HG03103 (cell line): ENCODE data around the gene LRRC4C.

Experiments
- ATAC-seq: cut with Tn5 transposase; IDR thresholded peaks from one replicate; pipeline ENCODE4 v1.9.1; 2021; ENCODE audit warnings: low read depth; ENCODE audit not compliant: unreplicated experiment

The LRRC4C gene

DNA sequence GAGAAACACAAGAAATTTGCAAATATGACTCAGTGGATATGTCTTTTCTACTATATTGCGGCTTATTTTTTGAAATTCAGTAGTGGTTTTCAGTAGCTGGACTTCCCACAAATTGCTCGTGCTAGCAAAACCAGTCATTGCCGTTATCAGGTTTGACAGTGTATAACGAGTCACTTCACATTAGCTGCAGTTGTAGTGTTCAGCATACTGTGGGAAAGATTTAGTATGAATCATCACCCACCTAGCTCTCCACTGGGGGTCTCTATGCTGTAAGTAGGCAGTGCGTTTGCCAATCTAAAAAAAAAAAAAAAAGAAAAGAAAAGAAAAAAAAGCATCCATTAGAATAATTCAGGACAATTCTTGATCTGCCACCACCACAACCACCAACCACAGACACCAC lies 1318.9 kb downstream of the LRRC4C start:
- ATAC-seq, result no peak

- no peak for ATAC-seq
Observed at GRCh38 chr11:40139536-40139935, 1319.9 kb downstream of the LRRC4C start.

- no peak for ATAC-seq
Observed at GRCh38 chr11:40139066-40139465, 1320.4 kb downstream of the LRRC4C start.

DNA sequence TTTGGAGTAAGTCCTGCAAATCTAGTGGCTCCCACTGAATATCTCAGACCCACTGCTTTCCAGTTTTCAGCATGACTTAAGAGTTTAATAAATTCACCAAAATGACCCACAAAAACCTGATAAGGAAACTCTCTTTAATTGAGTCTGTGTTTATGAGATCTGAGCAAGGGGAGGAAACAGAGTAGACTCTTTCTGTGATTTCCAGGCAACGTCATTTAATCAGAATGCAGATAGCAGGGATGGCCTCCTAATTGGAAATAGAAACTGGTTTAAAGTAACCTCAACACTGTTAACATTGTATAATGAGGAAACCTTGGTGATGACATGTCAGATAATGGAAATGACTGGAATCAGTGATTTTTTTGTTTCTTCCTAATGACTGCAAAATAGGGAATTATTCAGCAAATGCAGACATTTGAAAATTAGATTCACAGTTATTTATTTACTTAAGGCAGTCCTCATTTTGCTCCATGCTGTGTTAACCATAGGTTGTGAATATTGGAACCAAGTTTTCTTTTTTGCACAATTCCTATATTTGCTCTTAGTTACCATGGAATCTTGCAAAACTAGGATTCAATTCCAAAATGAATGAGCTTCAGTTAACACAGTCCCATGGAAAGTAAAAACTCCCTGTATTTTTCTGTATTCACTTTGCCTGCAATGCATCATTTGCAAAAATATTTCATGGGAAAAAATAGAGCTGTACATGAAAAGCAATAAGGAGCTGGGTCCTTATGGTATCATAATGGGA lies 1324.5 kb downstream of the LRRC4C start:
- ATAC-seq, result no peak

DNA sequence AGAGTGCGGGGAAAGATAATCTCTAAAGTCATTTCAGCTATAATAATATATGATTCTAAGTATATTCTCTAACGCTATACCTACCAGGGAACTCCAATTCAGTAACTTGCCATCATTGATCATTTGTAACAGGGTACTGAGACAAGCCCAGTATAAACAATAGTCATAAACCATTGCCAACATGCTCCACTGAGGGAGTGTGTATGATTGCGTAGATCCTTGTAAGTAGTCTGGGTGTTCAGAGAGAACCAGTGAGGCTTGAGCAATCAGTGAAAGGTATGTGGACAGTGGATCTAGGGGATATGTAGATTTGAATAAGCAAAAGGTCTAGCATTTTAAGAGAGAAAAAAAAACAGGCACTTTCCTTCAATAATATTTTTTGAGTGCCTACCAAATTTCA lies 1326.0 kb downstream of the LRRC4C start:
- ATAC-seq, result no peak

DNA sequence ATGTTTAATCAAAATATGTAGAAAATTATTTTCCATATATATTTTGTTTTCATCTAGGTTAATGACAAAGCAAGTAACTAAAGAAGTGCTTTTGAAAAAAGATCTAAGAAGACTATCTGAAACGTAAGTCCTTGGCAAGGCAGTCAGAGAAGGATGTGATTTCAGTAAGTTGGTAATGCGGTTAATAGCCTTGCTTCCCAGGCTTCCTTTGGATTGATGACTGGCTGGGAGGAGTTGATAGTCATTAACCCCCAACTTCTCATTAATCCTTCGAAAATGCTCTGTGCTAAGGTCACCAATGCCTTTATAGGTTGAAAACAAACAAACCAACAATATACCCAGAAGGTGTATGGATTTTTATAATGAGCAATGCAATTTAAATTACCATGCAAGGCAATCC lies 1326.5 kb downstream of the LRRC4C start:
- ATAC-seq, result no peak

DNA sequence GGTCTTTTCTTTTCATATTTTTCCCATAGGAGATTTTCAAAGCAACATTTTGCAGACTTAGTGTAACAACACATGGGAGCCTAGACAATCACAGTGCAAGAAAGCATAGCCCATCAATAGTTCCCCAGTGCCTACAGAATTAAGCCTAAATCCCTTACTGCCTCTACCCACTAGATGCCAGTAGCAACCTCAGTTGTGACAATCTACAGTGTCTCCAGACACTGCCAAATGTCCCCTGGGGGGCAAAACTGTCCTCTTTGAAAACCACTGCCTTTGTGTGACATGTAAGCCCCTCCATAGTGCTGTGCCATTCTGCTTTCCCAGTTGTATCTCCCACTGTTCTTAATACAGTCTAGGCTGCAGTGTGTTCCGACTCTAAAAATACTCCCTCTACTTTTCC lies 1329.0 kb downstream of the LRRC4C start:
- no peak for ATAC-seq

DNA sequence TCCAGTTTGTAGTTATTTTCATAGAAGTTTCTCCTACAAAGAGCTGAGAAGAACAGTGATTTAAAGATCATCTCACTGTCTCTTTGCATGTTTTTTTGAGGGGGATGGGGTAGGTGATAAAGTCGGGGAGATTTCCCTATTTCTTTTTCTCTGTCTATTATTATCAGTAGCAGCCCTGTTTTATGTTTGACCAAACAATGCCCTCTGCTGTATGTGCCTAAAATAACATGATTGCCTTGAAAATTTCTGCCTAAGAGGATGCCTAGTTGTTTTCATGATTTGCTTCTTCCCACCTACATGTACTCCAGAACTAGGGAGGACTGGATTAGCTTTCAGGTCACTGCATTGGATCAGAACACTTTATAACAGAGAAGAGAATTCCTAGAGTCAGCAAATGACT lies 1330.2 kb downstream of the LRRC4C start:
- no peak for ATAC-seq

DNA sequence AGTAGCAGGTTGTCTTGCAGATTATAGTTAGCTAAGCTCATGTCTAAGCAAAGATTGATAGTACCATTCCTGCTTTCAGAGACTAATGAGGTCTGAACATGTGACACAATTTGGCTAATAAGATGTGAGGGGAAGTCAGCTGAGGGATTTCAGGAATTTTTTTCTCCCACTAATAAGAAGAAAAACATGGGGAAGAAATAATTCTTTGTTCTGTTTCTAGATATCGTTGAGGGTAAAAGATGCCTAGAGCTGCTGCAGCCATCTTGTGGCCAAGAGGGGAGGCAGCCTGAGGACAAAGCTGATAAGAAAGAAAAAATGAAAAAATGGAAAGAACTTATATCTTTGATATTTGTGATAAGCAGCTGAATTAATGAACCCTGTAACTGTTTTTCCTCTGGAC lies 1334.4 kb downstream of the LRRC4C start:
- no peak for ATAC-seq

DNA sequence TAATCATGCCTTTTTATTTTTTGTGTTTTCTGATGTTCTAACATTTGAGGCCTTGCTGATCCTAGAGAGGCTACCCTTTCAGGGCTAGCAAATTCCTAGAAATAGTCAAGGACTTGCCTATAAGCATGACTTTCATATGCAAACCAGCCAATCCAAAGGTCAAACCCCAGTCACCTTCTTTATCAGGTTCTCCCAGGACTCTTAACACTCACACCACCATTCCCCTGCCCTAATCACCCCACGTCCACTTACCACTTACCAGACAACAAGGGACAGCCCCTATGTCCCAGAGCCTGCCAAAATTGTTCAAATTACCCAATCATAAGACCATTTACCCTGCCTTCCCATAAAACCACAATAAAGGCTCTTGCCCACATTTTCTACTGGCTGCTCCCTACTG lies 1339.8 kb downstream of the LRRC4C start:
- no peak for ATAC-seq

GRCh38 chr11:40118780-40119179 lies 1340.7 kb downstream of the LRRC4C start:
- no peak for ATAC-seq

- no peak for ATAC-seq
Observed at GRCh38 chr11:40118026-40118425, 1341.4 kb downstream of the LRRC4C start.

GRCh38 chr11:40104941-40105550 lies 1354.4 kb downstream of the LRRC4C start:
- no peak for ATAC-seq

DNA sequence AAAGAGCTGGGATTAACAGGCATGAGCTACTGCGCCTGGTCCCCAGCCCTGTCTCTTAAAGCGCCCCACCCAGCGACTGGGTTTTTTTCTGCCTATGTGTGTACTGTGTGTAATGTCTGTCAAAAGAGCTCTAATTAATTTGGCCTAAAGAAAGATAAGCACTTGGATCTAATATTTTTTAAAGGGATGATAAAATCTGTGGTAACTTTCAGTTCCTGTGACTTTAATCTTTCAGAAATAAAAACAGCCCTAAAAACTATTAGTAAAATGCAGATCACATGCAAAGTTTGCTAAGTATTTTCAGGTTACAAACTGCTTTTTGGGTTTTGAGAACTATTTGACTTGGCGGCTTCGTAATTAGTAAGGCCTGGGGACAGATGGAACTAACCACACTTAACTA lies 1358.7 kb downstream of the LRRC4C start:
- no peak for ATAC-seq

DNA sequence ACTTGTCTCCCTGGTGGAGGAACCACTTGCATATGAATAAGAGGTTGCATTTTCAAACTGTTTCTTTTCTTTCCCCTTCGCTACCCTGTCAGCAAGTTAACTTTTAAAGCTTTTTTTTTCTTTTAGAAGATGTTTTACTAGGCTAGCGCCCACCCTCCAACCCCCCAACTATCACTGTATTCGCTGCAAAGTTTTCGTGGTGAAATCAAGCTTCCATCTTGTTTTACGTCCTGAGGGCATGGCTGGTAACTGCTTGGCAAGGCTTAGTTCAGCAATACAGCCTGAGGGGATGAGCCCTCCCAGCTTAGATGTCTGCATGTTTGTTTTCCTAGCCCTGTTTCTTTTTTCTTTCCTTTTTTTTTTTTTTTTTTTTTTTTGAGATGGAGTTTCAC lies 1359.3 kb downstream of the LRRC4C start:
- no peak for ATAC-seq

- ATAC-seq, result no peak
Observed at GRCh38 chr11:40099426-40100161, 1359.9 kb downstream of the LRRC4C start.

- ATAC-seq, result no peak
Observed at GRCh38 chr11:40095446-40095845, 1364.0 kb downstream of the LRRC4C start.

GRCh38 chr11:40094954-40095353 lies 1364.5 kb downstream of the LRRC4C start:
- no peak for ATAC-seq

DNA sequence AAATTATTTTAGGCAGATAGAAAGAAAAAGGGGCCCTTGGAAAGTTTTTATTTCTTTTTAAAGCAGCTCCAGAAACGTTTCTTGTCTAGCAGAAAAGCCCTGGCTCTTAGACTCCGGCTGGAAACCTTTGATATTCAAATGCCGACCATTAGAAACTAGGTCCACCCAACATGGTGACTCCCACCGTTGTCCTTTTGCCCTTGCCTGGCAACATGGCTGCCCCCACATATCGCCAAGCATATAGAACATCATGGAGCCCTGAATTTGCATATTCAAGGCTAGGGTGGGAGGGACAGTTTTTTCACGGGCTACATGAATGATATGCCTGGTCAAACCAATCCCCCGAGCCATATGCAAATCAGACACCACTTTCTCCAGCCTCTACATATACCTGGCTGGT lies 1379.0 kb downstream of the LRRC4C start:
- ATAC-seq, result no peak
